HG03521 (cell line): ENCODE measurements around the gene TOMM34.

ENCODE experiments used
- ATAC-seq: cut with Tn5 transposase; IDR thresholded peaks from one replicate; pipeline ENCODE4 v1.9.1; 2021; ENCODE audit warnings: mild to moderate bottlenecking, moderate library complexity; ENCODE audit not compliant: unreplicated experiment

Gene TOMM34

DNA sequence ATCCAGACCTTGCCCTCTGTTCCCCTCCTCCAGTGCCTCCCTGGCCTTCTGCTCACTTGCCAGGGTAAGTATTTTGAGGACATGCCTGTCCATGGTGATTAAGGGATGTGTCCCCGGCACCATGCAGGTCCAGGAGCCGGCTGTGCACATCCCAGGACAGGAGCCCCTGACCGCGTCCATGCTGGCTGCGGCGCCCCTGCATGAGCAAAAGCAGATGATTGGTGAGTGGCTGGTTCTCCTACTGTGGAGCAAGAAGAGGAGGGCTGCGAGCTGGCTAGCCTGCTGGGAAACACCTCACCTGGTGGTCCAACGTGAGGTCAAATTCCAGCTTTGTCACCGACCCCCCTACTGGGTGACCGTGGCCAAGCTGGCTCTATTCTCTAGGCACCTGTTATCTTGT lies 23.7 kb downstream of the TOMM34 start:
- no peak for ATAC-seq

DNA sequence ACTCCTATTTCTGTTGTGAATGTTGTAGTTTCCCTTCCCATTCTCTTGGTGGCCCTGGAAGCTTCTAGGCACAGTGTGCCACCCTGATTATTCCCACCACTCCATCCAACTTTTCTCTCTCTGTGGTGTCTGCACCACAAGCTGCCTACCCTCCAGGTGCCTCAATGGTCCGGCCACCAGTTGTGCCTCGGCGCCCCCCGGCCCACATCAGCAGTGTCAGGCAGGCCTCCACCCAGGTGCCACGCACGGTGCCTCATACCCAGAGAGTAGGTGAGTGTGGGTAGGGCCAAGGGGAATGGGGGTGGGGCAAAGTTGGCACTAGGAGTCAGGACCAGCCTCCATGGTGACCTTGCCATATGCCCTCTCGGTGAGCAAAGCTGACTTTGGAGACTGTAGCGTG lies 27.3 kb downstream of the TOMM34 start:
- ATAC-seq, result no peak

DNA sequence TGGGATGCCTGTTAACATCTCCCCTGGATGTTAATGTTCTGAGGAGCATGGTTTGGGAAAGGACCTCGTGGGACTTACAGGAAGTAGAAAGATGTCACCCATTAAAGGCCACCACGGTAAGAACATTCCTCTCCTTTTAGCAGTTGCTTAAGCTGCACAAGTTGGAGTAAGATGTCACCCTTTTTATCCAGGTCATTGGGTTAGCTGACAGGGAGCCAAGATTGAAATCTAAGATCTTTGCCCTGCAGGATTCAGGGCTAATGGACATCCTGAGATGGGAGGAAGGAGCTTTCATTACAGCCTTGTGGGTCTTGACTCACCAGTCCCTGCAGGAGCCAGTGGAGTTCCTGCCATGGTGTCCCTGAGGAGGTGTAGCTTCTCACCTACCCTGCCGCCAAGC lies 28.3 kb downstream of the TOMM34 start:
- ATAC-seq, result no peak

DNA sequence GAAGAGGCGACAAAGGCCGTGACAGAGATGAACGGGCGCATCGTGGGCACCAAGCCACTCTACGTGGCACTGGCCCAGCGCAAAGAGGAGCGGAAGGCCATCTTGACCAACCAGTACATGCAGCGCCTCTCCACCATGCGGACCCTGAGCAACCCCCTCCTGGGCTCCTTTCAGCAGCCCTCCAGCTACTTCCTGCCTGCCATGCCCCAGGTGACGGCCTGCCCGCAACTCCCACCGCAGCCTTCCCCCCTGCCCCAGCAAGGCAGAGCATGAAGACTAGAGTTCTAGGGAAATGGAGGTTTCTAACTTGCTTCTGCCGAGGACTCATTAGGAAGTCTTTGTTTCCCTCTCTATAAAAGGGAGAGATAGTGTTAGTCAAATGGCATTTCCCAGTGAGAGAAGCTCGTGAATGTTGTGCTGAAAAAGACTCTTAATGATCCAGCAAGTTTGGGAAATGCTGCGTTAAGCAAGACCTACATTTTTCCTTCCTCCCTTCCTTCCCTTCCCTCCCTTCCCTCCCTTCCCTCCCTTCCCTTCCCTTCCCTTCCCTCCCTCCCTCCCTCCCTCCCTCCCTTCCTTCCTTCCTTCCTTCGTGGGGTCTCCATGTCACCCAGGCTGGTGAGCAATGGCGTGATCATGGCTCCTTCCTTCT lies 29.6 kb downstream of the TOMM34 start:
- ATAC-seq, result no peak

DNA sequence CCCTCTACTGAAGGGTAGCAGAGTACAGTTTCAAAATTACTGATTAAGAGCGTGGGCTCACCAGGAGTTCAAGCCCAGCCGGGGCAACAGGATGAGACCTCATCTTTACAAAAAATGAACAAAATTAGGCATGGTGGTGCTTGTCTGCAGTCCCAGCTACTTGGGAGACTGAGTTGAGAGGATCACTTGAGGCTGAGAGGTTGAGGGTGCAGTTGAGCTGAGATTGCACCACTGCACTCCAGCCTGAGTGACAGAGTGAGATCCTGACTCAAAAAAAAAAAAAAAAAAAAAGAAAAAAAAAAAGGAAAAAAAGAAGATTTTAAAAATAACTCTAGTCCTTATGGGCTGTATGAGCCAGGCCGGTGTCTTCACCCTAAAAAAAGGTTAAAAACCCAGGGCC lies 31.6 kb downstream of the TOMM34 start:
- no peak for ATAC-seq

DNA sequence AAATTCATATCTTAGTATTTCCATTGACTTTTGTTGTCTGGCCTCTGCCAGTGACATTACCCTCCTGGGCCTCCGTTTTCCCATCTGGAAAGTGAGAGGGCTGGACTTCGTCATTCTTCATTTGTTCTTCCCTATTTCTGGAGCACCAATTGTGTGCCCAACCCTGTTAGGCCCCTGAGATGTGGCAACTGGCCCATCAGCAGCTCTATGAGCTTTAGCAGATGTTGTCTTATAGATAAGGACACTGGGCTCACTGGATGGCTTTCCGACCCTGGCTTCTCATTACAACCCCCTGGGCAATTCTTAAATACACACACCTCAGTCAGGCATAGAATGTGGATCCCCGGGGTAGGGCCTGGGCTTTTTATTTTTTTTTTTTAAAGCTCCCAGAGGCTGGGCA lies 35.7 kb downstream of the TOMM34 start:
- no peak for ATAC-seq

DNA sequence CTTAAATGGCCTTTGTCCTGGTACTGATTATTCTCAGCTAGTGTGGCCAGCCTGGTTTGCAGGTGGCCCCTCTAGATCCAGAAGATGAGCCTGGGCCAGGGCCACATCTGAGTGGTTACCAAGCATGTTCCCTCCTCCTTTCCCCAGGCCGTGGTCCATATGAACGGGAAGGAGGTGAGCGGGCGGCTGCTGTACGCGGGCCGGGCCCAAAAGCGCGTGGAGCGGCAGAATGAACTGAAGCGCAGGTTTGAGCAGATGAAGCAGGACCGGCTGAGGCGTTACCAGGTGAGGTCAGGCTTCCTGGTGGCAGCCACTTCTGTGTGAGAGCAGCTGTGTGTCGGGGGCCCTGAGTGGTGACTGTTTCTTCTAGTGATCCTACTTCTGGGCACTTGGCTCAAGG lies 38.8 kb downstream of the TOMM34 start:
- no peak for ATAC-seq

DNA sequence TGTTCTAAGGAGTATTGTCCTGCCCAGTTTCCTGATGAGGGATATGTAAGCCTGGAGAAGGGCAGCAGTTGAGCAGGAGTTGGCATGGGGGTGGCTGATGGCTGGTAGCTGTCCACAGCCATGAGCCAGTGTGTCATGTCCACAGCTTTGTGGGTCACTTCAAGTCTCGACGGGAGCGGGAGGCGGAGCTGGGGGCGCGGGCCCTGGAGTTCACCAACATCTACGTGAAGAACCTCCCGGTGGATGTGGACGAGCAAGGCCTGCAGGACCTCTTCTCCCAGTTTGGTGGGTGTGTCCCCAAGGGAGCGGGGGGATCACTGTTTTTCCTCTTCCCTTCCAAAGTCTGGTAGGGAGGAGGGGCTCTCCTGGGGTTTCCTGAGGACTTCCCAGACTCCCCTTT lies 41.4 kb downstream of the TOMM34 start:
- no peak for ATAC-seq

DNA sequence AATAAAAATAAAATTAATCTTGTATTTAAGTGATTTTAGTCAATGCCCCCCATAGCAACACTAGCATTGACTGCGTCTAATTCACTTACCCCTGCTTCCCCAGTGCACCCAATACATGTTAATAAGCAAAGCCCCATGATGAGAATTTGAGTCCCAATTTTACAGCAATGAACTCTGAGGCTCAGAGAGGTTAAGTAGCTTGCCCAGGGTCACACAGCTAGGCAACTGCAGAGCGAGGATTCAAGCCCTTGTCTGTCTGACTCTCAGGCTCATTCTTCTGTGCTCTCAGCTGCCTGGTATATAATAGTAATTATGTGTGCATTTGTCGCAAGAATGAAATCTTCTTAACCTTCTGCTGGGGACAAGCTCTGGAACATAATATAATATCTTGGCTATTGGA lies 41.9 kb downstream of the TOMM34 start:
- no peak for ATAC-seq

DNA sequence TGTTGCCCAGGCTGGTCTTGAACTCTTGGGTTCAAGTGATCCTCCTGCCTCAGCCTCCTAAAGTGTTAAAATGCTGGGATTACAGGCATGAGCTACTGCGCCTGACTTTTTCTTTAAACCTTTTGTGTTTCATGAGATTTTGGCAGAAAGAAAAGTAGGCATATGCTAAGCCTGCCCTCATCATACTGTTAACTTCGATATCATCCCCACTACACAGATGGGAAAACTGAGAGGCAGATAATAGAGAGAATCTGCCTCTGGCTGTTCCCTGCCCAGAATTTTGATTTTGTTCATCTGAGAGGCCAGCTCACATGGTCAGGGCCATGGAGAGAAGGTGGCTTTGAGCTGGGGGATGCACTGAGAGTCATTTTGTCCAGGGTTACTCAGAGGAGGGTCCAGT lies 42.8 kb downstream of the TOMM34 start:
- ATAC-seq, result no peak

DNA sequence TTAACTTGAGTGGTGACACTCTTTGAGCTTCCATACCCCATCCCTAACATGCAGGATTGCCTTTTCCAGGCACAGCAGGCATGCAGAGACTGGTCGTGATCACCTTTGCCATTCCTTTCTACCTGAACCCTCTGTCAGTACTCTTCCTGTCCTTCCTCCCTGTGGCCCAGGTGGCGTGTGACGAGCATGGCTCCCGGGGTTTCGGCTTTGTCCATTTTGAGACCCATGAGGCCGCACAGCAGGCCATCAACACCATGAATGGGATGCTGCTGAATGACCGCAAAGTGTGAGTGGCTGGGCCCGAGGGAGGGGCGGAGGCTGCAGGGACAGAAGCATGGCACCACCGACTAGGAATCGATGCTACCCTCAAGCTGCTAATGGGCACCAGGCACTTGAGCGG lies 43.6 kb downstream of the TOMM34 start:
- no peak for ATAC-seq

DNA sequence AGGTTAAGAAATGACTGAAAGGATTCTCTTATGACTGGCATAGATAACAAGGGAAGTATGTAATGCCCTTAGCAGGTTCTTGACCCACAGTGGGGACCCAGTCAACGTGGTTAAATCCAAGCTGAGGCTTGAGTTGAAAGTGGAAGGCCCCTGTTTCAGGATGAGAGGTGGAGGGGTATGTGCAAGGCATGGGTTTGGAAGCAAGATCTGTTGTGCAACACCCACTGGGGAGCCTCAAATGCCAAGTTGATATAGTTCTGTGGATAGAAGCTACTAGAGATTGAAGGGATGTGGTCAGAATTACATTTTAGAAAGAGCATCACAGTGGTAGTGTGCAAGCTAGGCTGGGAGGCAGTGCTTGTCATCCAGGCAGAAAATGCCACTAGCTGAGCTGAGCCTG lies 45.3 kb downstream of the TOMM34 start:
- ATAC-seq, result no peak

DNA sequence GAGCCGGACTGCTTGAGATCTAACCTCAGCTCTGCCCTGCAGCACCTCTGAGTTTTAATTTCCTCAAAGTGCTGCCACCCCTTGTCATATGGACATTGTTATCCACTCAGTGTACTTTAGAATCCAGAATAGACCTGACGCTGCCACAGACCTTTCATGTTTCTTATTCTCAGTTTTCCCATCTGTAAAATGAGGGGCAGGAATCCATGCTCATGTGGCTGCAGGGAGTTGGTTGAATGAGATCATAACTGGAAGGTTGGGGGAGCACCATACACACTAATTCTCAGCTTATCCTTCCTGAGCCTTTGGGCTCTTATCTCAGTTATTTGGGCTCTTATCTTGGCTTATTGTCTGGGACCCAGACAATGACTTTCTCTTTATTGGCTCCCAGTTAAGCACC lies 48.0 kb downstream of the TOMM34 start:
- ATAC-seq, result no peak

DNA sequence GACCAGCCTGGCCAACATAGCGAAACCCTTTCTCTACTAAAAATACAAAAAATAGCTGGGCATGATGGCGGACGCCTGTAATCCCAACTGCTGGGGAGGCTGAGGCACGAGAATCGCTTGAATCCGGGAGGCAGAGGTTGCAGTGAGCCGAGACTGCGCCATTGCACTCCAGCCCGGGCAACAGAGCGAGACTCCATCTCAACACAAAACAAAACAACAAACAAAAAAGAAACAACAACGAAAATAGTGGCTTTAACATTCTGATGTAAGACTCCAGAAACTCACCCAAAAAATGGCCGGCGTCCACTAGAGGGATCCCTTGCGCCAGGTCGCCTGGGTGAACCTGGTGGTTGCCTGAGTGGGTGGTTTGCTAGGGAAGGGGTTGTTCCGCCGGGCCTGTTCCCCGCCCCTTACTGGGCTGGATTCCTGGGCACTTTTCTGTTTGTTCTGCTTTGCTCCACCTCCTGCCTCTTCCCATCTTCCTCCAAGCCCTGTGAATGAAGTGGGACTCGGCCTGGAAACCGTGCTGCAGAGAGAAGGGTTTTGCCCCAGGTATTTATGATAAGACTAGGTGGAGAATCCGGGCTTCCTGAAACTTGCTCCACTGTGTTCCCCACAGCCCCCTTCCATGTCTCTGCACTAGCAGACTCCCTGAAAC lies 48.8 kb downstream of the TOMM34 start:
- no peak for ATAC-seq

DNA sequence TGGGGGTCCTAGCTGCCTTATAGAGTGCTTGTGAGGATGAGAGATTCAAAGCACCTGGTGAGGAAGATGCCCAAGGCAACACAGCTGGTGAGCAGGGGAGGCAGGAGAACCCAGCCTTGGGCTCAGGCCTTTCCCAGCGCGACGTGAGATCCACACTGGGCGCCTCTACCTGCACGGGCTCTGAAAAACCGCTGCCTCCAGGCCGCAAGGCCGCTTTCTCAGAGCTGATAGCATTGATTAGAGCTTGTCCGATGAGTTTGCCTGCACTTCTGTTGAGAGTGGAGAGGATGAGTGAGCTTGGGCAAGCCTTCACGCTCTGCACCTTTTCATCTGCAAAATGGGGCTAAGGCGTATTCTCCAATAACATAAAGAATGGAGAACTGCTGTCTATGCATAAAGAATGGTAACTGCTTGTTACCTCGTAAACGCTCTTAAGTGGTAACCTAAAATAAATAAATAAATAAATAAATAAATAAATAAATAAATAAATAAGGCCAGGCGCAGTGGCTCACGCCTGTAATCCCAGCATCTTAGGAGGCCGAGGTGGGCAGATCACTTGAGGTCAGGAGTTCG lies 49.4 kb downstream of the TOMM34 start:
- ATAC-seq, result no peak

DNA sequence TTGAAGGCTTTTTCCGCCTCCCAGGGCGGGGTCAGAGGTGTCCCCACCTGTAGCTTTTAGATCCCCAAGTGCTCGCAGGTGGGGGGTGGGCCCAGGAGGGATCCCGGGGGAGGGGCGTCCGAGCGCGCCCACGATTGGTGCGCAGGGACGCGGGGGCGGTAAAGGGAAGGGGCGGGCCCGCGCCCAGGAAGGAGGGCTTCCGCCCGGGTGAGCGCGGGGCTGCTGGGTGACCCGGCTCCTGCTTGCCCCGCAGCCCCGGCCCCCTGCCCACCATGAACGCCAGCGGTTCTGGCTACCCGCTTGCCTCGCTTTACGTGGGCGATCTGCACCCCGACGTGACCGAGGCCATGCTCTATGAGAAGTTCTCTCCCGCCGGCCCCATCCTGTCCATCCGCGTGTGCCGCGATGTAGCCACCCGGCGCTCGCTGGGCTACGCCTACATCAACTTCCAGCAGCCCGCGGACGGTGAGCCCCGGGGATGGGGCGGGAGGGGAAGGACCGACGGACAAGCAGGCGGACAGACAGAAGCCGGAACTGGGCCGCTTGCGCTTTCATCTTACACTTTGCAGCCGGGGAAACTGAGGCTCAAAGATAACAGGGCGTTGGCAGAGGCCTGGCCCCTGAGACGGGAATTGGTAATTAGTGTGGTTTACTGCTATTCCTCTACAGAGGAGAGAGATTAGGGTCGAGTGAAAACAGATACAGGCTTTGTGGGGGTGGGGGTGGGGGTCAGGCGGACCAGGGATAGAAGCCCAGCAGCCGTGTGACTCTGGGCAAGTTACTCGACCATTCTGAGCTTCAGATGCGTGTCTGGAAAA lies 50.1 kb downstream of the TOMM34 start, which contains the start of gene PABPC1L:
Gene PABPC1L (plus strand): TSS at position 189 of the 818 bp plus-strand sequence. CDS start 84 bp downstream, at position 273.
- peak; percentile 77 for ATAC-seq

DNA sequence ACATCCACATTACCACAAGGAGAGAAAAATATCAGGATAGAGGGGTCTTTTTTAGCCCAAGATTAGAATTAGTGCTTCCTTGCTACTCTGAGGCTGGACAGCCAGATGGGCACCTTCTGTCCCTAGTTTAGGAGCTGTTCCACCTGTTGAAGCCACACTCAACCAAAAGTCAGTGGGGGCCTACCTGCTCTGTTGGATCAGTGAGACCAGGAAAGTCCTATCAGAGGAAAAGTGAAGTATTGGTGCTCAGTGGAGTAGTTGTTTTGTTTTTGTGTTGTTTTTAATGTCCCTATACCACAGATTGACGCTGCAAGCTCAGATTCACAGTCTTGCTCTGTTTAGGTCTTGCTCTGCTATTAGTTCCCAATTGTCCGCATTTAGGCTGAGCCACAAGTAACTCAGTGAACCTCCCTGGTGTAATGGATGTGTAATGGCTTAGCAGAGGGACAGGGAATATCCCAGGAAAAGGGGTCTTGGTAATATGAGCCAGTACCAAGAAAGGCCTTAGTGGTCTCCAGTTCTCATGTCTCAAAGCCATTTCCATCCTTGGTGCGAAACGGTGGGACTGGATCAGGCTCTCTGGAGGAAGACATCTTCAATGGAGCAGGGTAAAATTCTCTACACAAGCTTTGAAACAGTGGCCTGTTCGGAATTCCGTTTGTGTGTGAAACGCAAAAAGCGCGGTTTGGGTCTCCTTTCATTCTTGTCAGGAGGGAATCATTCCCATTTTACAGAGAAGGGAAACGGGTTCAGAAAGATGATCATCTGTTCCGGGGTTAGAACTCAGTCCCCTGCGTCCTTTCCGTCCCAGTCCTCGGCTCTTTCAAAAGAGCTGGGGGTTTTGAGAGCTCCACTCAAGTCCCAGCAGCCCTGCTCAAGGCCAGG lies 51.0 kb downstream of the TOMM34 start:
- no peak for ATAC-seq

DNA sequence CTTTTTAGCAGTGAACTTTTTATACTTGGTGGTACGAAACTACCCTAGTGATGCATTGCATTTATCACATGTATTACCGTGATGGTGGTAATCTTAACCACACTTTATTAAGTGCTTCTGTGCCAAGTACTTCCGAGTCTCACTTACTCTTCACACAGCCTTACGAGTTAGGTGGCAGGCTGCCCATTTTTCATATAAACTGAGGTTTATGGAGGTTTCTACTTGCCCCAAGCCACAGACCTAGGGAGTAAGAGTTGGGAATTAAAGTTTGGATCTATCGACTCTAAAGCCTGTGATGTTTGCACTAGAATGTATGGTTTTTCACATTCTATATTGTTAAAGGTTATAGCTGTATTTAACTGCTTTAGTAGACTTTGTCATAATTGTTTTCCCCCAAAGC lies 55.8 kb downstream of the TOMM34 start:
- ATAC-seq, result no peak

DNA sequence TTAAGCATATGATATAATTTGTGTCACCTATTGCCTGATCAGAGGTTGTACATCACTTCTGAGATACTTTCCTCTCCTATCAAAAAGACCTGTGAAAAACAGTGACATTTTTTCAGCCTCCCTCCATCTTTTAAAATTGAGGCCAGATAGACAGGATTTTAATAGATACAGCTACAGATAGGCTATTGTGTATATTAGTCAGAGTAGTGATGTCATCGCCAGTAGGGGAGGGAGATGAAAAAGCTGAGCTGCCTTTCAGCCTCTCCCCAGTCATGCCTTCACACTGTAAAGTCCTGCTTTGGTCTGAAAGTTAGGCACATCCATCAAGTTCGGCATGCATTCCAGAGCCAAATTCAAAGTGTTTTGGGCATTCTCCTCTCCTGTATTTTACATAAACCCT lies 58.2 kb downstream of the TOMM34 start:
- no peak for ATAC-seq

DNA sequence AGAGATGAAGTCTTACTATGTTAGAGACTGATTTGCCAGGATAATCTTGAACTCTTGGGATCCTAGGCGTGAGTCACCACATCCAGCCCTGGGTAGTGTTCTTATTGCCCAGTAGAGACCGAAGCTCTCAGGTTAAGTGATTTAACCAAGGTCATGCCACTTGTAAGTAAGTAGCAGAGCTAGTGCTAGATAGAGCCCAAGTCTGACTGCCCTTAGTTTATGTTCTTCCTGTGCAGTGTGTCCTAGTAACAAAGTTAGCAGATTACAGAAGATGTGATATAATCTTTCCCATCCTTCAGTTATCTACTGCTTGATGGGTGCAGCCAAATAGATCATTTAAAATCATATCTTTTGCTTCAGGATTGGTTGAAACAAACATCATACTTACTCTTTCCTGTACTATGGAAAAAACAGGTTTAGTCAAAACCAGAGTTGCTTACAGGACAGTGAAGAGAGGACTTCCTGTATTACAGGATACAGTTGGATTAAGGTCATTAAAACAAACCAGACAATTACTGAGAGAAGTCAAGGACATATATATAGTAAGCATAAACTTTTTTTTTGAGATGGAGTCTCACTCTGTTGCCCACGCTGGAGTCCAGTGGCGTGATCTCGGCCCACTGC lies 59.9 kb downstream of the TOMM34 start:
- no peak for ATAC-seq
